ENCODE measurements around the gene PLA2G4E. TPM values are rescaled to one million over a fixed set of nuclear protein-coding genes. Genes with fewer than 3 reads are reported as not detected.

PLA2G4E gene
- total RNA-seq, 1 experiment from 2014 or later, result not detected

- no peak for ATAC-seq
- Histone ChIP-seq H3K36me3 (ENCODE audit: control insufficient read depth, insufficient read depth, low read length) (no peaks in the 10 kb centered on the region), H3K4me3 (ENCODE audit: low read depth in 2 of 2, low read length in 2 of 2) (no peak overlapping the region), H3K27ac (ENCODE audit: low read length) (no peak overlapping the region), H3K4me1 (ENCODE audit: control insufficient read depth, insufficient read depth, low read length) (no peaks in the 10 kb centered on the region), H3K9me3 (ENCODE audit: control insufficient read depth, insufficient read depth, low read depth, low read length) (no peaks in the 10 kb centered on the region), H3K27me3 (ENCODE audit: control insufficient read depth, insufficient read depth, low read length) (no peaks in the 10 kb centered on the region)
- TF ChIP-seq SIN3A (IDR thresholded peaks at IDR 0.05; ENCODE audit: borderline replicate concordance, insufficient read depth, low read depth, low read length), result no peak
- no peak for TF ChIP-seq POLR2AphosphoS5 (IDR thresholded peaks at IDR 0.05; ENCODE audit: low read depth, low read length)
- no peak for TF ChIP-seq CTCF (IDR thresholded peaks at IDR 0.05)
- no peak for TF ChIP-seq REST (IDR thresholded peaks at IDR 0.05; ENCODE audit: insufficient read depth in 1 of 2, low read depth in 2 of 2, low read length in 1 of 2)
- no peak for TF ChIP-seq TCF7L2 (IDR thresholded peaks at IDR 0.05; ENCODE audit: low read depth, low read length)
- CTCF ChIA-PET, result no interaction called here
- DNase-seq (ENCODE audit: low read depth, low spot score), result no peak
- intact Hi-C loops (cut with micrococcal nuclease; ENCODE audit: unreplicated experiment) (no loop called here), in situ Hi-C loops (cut with HindIII; ENCODE audit: low pct_unique_long_range_greater_than_20kb, low sequenced_read_pairs) (no loop called here)
- POLR2A ChIA-PET, result no interaction called here
- BruUV-seq (replicated peaks), result no TSS peak
Observed at GRCh38 chr15:42027521-42027920, 6.7 kb upstream of the PLA2G4E start.

- CTCF ChIA-PET, result no interaction called here
- Histone ChIP-seq H3K4me1 (ENCODE audit: control insufficient read depth, insufficient read depth, low read length) (no peaks in the 10 kb centered on the region), H3K27me3 (ENCODE audit: control insufficient read depth, insufficient read depth, low read length) (no peaks in the 10 kb centered on the region), H3K4me3 (ENCODE audit: low read depth in 2 of 2, low read length in 2 of 2) (no peak overlapping the region), H3K9me3 (ENCODE audit: control insufficient read depth, insufficient read depth, low read depth, low read length) (peaks cover 5% of the 10 kb centered on the region; the same call in 1 of the 2 replicates), H3K27ac (ENCODE audit: low read length) (no peak overlapping the region), H3K36me3 (ENCODE audit: control insufficient read depth, insufficient read depth, low read length) (no peaks in the 10 kb centered on the region)
- intact Hi-C loops (cut with micrococcal nuclease; ENCODE audit: unreplicated experiment), result no loop called here
- ATAC-seq (no peak), DNase-seq (ENCODE audit: low read depth, low spot score) (no peak)
- TF ChIP-seq SIN3A (IDR thresholded peaks at IDR 0.05; ENCODE audit: borderline replicate concordance, insufficient read depth, low read depth, low read length) (no peak), CTCF (IDR thresholded peaks at IDR 0.05) (no peak), REST (IDR thresholded peaks at IDR 0.05; ENCODE audit: insufficient read depth in 1 of 2, low read depth in 2 of 2, low read length in 1 of 2) (no peak), TCF7L2 (IDR thresholded peaks at IDR 0.05; ENCODE audit: low read depth, low read length) (no peak), POLR2AphosphoS5 (IDR thresholded peaks at IDR 0.05; ENCODE audit: low read depth, low read length) (no peak)
- in situ Hi-C loops (cut with HindIII; ENCODE audit: low pct_unique_long_range_greater_than_20kb, low sequenced_read_pairs), result no loop called here
- POLR2A ChIA-PET, result no interaction called here
- no TSS peak for BruUV-seq (replicated peaks)
Observed at GRCh38 chr15:42024303-42024702, 3.5 kb upstream of the PLA2G4E start.
